Stimulated activated CD4-positive, alpha-beta T cell treated with anti-CD3 and anti-CD28 coated beads, Interleukin-1b, Interleukin-23, amount 100 ng/mL, for 1 hour (primary cell): Measurements from ENCODE around the gene OR2V1.
"Not testable (repeated sequence)": the region's sequence is repeated elsewhere in the genome, so short reads cannot be mapped to it uniquely, and the experiment has no call there.

Experiments used
- DNase-seq, 2 donors: peaks; one replicate each; pipeline ENCODE4 v3.0.0-alpha.2; 2020; ENCODE audit warnings: low read depth in 2 of 2

Gene OR2V1

DNA sequence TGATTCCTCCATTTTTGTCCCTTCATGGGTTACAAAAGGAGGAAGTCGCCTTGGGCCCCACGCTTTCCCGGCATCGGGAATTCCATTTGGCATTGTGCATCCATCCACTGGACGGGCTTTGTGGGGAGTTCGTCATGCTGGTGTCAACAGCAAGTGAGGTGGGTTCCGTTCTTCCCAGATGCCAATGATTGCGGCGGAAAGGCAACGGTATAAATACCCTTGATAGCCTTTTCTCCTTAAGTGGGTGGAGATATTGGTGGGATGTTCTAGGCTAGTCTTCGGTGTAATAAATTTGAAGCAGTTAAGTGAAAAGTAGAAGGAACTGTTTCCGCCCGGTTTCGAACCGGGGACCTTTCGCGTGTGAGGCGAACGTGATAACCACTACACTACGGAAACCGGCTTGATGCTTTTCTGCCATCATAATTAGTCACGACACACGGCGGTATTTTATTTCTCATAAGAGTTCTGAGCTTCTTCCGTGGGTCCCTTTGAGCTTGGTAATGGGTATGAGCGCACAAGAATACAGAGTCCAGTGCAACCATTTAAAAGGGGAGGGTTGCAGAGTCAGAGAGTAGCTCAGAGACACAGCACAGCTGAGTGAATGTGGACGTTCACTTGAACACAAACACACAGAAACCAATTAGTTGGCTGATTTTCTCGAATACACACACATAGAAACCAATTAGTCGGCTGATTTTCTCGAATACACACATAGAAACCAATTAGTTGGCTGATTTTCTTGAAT lies 28.9 kb downstream of the OR2V1 start:
- not testable (repeated sequence) for DNase-seq

DNA sequence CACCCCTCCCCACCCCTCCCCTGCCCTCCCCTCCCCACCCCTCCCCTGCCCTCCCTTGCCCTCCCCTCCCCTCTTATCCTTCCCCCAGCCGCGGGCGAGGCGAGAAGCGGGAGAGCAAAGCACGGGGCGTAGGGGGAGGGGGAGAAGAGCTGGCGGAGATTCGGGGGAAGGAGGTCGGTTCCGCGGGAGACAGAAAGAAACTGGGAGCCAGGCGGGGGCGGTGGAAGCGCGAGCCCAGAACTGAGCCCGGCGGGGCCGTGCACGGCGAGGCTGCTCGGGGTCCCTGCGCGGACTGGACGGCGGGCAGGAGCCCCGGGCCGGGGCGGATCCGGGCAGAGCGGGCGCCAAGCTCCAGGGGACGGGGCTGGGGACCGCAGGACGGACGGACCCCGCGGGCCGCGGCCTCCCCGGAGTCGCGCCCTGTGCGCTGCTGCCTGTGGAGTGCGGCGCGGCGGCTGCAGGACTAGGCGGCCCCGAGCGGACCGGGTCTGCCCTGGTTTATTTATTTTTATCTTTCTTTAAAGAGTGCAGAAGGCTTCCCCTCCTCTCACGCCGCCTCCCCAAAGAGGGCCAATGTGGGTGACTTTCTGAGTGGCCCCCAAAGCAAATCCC lies 29.8 kb downstream of the OR2V1 start:
- DNase-seq = not testable (repeated sequence)

- no peak for DNase-seq
These were observed 30.7 kb downstream of the OR2V1 start for GRCh38 chr5:181100121-181100875.

GRCh38 chr5:181099602-181100086 lies 31.3 kb downstream of the OR2V1 start:
- no peak for DNase-seq

DNA sequence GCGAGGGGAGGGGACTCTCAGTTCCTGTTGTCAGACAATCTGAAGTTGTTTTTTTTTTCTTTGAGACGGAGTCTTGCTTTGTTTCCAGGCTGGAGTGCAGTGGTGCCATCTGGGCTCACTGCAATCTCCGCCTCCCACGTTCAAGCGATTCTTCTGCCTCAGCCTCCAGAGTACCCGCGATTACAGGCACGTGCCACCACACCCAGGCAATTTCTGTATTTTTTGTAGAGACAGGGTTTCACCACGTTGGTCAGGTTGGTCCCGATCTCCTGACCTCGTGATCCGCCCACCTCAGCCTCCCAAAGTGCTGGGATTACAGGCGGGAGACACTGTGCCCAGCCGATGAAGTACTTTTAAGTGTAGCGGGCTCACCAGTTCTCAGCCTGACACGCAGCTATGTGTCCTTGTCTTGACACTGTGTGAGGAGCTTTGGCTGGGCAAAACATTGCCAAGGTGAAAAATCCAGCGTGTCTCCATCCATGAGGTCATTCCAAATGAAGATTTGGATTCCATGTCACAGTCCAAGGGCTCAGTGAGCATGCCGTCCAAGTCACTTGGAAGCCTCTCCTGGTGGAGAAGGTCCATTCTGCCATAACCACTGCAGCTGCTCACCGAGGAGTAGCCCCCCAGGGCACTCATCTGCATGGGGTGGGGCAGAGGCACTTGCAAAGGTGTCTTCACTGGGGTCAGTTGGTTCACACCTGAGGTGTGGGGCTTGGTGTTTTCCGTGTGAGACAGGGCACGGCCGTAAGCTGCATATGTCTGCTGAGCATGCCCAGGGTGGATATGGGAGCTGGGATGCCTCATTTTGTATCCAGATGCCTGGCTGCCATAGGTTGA lies 32.0 kb downstream of the OR2V1 start:
- DNase-seq = no peak

DNA sequence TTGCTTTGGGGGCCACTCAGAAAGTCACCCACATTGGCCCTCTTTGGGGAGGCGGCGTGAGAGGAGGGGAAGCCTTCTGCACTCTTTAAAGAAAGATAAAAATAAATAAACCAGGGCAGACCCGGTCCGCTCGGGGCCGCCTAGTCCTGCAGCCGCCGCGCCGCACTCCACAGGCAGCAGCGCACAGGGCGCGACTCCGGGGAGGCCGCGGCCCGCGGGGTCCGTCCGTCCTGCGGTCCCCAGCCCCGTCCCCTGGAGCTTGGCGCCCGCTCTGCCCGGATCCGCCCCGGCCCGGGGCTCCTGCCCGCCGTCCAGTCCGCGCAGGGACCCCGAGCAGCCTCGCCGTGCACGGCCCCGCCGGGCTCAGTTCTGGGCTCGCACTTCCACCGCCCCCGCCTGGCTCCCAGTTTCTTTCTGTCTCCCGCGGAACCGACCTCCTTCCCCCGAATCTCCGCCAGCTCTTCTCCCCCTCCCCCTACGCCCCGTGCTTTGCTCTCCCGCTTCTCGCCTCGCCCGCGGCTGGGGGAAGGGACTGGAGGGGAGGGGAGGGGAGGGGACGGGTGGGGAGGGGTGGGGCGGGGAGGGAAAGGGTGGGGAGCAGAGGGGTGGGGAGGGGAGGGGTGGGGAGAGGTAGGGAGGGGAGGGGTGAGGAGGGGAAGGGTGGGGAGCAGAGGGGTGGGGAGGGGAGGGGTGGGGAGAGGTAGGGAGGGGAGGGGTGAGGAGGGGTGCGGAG lies 33.0 kb downstream of the OR2V1 start:
- DNase-seq = not testable (repeated sequence)

- DNase-seq = not testable (repeated sequence)
These were observed 33.6 kb downstream of the OR2V1 start for GRCh38 chr5:181097383-181097753.

DNA sequence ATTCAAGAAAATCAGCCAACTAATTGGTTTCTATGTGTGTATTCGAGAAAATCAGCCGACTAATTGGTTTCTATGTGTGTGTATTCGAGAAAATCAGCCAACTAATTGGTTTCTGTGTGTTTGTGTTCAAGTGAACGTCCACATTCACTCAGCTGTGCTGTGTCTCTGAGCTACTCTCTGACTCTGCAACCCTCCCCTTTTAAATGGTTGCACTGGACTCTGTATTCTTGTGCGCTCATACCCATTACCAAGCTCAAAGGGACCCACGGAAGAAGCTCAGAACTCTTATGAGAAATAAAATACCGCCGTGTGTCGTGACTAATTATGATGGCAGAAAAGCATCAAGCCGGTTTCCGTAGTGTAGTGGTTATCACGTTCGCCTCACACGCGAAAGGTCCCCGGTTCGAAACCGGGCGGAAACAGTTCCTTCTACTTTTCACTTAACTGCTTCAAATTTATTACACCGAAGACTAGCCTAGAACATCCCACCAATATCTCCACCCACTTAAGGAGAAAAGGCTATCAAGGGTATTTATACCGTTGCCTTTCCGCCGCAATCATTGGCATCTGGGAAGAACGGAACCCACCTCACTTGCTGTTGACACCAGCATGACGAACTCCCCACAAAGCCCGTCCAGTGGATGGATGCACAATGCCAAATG lies 34.1 kb downstream of the OR2V1 start:
- DNase-seq = not testable (repeated sequence)

GRCh38 chr5:181095162-181095561 lies 35.8 kb downstream of the OR2V1 start:
- not testable (repeated sequence) for DNase-seq

DNA sequence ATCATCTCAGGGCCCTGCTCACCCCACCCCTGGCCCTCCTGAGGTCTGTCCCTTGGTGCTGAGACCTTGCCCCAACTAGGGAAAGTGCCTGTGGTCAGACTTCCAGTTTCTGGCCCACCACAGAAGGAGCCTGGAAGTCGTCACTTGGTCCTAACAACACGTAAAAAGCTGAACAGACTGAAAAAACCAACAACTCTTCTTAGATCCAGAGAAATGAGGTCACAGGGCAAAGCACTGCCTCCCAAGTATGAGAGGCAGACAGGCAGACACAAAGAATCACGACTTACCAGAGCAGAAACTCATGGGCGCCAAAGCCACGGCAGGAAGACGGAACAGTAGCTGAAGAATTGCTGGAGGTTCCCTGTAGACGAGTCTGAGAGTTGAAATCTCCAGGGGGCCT lies 38.5 kb downstream of the OR2V1 start:
- DNase-seq = no peak

DNA sequence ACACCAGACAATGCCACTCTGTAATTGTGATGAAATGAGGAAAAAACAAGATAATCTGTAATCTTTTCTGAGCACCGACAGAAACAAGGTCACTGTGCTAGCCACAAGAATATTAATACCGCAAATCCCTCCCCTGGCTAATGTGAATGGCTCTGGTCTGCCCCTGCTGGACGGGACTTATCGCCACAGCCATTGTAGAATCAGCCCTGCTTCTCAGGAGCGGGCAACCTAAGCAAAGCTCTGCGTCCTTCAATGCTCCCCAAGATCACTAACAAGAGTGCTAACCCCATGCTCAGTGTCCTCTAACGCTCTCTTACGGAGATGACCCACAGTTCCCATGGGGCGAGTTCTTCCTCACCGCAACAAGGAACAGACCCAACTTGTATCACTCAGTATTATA lies 42.7 kb downstream of the OR2V1 start:
- no peak for DNase-seq

- DNase-seq = no peak
These were observed 43.7 kb downstream of the OR2V1 start for GRCh38 chr5:181087309-181087708.

DNA sequence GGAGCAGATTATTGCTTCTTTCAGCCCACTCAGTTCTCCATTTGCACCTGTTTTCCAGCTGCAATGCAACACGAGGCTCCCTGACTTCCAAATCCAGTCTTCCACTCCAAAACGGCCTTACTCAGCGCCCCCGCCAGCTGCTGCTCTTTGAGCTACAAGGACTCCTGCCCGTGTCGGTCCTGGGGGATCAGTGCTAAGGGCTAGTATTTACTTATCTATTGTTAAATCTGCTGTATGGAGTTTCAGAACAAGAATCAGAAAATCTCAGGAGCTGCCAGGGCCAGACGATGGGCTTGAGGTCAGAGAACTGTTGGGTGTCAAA lies 44.1 kb downstream of the OR2V1 start:
- DNase-seq = no peak

- no peak for DNase-seq
These were observed 44.7 kb downstream of the OR2V1 start for GRCh38 chr5:181086026-181086883.

- DNase-seq = no peak
These were observed 46.3 kb downstream of the OR2V1 start for GRCh38 chr5:181084621-181085195.

GRCh38 chr5:181081989-181082388 lies 49.0 kb downstream of the OR2V1 start:
- DNase-seq = no peak

GRCh38 chr5:181076920-181077319 lies 54.0 kb downstream of the OR2V1 start:
- DNase-seq = no peak
